22Rv1 (cell line): ENCODE data around the gene RTKN.

Experiments
- H3K27ac ChIP-seq: fragments of 450-650 bp; 2 replicates; pipeline ENCODE4 v1.5.1; 2017
- CTCF ChIP-seq: fragments of 450-650 bp; IDR thresholded peaks from 2 replicates; pipeline ENCODE4 v1.5.1; 2017; ENCODE audit warnings: mild to moderate bottlenecking
- ZFX ChIP-seq: fragments of 450-650 bp; IDR thresholded peaks from 2 replicates; pipeline ENCODE4 v1.6.1; 2017; ENCODE audit warnings: antibody characterized with exemption, borderline replicate concordance

RTKN gene

DNA sequence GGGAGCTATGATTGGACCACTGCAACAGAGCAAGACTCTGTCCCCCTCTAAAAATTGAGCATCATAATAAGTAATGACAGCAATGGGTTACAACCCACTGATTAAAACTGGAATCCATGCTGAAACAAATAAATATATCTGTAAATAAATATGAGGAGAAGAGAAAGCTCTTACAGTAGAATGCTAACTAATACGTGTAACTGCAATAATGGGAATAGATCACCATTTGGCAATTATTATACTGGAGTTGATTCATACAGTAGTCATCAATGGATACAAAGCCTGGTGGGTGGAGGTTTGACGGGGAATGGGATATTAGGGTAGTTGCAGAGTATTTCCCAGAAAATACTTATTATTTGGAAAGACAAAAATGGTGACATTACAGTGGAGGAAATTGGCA is 7.0 kb upstream of the RTKN start:
- TF ChIP-seq CTCF (no peak), ZFX (no peak)

DNA sequence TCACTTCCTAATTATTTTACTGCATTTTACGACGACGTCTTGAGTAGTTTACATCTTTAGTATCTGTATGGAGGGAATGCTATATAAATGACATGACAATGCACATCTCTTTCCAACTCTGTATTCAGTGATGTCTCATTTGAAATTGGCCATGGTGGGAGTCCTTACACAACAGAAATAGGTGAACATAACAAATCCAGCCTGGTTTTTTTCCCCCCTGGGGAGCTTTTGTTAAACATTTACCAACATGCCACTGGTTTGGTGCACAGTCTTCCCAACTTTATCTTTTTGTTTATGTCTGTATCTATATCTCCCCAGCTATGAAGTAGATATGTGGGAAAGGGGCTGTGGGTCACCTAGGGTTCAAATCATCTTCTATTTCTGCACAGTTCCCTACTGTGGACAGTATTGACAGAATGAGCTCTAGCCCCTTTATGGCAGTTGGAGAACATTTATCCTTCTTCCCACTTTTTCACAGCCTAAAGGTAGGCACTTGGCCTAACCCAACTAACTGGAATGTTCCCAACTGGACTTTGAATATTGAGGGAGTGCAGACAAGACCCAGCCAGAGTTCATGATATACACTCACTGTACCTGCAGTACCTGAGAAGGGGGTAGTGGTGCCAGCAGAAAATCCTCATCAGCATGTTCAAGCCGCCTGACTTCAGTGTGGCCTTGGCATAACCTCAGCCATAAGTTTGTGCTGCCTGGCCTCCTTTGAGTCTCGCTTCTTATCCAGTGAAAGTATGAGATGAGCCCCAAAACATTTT is 5.7 kb upstream of the RTKN start:
- TF ChIP-seq CTCF (no peak), ZFX (no peak)
- H3K27ac ChIP-seq = no peak overlapping the region

More for the DNA sequence above, 7.0 kb upstream of the RTKN start:
- no peak overlapping the region for H3K27ac ChIP-seq

GRCh38 chr2:74444498-74445318 is 3.0 kb upstream of the RTKN start:
- TF ChIP-seq CTCF (no peak), ZFX (no peak)

GRCh38 chr2:74442483-74443297 is 953 bp upstream of the RTKN start:
- H3K27ac ChIP-seq = peak overlapping the region; percentile 97

More at GRCh38 chr2:74444498-74445318, 3.0 kb upstream of the RTKN start:
- no peak overlapping the region for H3K27ac ChIP-seq

- peak overlapping the region; percentile 97 for H3K27ac ChIP-seq
- TF ChIP-seq ZFX (no peak), CTCF (no peak)
Observed at GRCh38 chr2:74441170-74441689, 507 bp downstream of the RTKN start.

- peak overlapping the region; percentile 97 for H3K27ac ChIP-seq
- TF ChIP-seq CTCF = peak; percentile 34
- TF ChIP-seq ZFX = no peak
Observed at GRCh38 chr2:74440378-74441169, 1.2 kb downstream of the RTKN start.
